ENCODE results near the gene KRTAP10-7.
"Not testable (repeated sequence)": the region's sequence is repeated elsewhere in the genome, so short reads cannot be mapped to it uniquely, and the experiment has no call there.

Gene KRTAP10-7

DNA sequence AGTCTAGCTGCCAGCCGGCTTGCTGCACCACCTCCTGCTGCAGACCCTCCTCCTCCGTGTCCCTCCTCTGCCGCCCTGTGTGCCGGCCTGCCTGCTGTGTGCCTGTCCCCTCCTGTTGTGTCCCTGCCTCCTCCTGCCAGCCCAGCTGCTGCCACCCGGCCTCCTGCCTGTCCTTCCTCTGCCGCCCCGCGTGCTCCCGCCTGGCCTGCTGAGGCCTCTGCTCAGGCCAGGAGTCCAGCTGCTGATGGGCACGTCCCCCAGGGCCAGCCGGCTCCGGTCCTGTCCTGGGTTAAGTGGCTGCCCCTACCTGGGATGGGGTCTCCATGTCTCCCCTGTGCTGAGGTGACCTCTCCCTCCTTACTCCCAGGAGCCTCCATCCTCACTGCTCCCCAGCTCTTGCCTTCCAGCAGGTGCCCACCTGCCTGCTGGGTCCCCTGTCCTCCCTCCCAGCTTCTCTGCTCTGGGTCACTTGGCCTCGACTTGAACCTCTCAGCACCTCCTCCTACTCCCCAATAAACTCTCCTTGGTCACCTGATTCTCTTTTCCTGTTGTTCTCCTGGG is 12.4 kb downstream of the KRTAP10-7 start:
- DNase-seq, result no peak

DNA sequence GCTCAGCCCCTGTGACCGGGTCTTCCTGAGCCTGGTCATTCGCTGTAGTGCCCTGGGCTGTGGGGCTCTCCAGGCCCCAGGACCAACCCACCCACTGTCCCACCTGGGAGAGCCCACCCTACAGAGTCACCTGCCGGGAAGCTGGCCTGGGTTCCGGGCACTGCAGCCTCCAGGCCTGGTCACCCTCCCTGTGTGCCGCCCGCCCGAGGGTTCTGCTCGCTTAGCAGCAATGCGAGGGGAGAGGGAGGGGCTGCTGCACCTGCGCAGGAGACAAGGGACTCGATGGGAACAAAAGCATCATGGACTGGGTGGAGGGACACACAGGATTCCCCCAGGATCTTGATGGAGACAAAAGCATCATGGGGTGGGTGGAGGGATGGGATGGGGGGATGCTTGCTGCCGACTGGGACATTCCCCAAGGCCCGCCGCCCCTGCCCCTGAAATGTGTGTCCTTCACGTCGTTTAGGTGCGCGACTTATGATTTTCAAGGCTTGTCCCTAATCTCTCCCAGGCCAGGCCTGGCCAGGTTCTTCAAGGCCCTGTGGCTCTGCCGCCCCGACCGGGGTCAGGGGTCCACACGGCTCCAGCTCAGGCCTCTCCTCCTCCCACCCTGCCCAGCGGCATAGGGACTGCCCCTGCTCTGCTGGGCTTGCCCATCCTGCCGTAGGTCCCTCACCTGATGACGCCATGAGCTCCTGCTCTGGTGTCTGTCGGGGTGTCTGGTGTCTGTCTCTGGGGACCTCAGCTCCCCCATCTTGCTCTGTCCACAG is 13.2 kb downstream of the KRTAP10-7 start:
- no peak for DNase-seq

DNA sequence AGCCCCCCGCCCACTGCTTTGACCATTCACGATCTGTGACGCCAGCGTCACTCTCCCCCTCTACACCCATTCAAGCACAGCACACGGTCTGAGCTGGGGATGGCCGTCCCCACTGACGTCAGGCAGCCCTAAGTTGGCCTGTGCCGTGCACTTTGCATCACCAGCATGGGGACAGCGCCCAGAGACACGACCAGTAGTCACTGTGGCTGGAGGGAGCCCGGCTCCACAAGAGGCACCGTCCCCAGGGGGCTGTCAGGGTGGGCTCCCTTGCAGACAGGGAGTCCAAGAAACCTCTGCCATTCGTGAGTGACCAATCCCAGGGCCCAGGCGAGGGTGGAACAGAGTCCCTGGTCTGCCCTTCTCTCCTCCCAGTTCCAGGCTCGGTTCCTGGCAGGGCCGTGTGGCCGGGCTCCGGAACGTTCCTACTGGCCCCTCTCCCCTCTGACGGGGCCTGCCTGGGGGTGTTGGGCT is 13.8 kb downstream of the KRTAP10-7 start:
- DNase-seq, result no peak

DNA sequence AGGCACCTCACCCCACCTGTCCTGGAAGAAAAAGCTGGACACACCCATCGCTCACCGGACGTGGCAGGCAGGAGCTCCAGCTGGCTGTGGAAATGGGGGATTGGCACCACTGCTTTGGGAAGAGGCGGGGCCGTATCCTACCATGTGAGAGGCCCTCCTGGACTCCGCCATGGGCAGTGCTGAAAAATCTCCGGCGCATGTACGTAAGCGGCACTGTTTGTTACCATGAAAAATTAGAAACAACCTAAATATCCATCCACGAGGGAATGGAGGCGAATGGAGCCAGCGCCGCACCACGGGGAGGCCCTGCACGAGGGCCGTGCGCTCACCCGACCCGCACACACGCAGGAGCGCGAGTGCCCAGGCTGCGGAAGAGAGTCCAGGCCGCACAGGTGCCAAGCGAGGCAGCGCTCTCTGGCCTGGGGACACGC is 14.6 kb downstream of the KRTAP10-7 start:
- no peak for DNase-seq

DNA sequence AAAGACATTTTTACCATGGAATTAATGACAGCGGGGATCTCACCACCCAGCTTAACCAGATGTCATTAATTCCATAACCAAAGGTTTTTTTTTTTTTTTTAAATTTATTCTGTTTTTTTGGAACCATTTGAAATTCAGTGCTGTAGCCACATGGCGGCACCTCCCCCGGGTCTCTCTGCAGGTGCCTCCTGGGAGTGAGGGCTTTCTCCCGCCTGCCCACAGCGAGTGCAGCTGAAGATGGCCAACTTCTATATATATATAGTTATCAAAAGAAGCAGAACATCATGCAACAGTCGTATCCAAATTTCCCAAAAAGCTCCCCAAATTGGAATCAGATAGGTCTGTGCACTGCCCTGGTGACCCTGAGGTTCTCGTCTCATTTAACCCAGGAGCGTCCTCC is 15.1 kb downstream of the KRTAP10-7 start:
- no peak for DNase-seq

DNA sequence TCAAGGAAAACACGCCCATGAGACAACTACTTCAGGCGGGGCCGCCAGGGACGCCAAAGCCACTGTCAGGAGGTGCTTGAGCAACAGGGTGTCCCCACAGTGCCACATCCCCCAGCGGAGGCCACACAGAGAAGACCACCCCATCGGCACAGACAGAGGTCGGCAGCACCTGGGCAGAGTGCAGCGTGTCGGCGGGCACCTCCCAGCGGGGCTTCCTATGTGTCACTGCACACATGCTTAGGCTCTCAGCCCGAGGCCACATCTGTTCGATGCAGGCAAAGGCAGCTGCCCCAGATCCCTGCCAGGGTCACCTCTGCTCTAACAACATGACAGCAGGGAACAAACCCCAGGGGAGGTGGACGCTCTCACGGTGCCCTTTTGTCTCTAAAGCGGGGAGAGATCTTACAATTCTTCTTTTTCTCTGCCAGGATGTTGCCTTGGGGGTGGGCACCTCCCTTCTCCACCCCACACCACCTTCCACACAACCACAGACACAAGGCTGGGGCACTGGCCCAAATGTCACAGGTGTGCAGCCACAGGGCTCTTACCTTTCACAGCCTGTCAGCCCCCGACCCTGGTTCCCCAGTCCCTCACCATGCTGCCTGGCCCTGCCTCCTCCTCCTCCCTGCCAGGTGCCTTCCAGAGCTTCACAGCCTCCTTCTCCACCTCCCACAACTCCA is 15.7 kb downstream of the KRTAP10-7 start:
- no peak for DNase-seq

DNA sequence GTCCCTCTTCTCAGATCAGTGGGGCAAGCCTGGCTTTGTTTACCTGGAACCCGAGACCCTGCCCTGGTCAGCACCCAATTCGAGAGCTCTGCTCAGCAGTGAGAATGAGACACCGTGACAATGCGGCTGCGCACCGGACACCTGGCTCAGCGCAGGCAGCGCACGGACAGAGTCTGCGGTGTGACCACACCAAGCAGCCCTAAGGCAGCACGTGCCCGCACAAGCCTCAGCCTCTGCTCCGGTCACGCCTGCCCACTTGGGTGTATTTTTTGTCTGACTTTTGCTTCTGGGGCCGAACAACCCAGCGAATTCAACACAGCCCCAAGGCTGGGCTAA is 16.2 kb downstream of the KRTAP10-7 start:
- no peak for DNase-seq

DNA sequence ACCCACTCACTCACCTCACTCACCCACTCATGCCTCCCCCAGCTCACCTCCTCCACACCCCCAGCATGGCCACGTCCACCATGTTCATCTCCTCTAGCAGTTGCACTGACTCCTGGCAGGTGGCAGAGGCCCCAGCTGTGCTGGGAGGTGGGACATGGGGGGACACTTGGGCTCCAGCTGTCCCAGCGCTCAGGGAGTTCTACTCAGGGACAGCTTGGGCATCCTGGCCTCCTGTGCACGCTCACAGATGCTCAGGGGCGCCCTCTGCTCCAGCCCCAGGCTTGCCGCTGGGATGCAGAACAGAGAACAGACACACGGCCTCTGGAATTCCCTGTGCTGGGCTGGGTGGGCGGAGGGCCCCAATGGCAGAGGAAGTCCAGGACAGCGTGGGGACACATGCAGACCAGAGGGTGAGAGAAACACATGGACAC is 16.7 kb downstream of the KRTAP10-7 start:
- no peak for DNase-seq

DNA sequence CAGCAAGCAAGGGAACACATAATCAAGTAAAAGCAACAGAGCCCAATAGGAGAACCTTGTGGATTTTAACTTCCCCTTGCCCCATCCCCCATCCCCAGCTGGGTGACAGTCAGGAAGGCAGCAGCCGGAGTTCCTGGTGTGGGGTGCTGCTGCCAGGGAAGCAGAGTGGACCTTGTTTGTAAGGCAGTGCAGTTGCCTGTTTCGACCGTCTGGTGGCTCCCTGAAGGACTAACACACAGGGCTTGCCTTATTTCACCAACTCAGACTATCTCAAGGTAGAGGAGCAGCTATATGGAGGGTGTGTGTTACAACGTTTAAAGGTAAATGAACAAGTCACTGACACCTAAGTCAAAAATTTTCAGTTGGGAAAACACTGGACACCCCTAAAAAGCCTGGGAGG is 18.1 kb downstream of the KRTAP10-7 start:
- peak; percentile 8 for DNase-seq

DNA sequence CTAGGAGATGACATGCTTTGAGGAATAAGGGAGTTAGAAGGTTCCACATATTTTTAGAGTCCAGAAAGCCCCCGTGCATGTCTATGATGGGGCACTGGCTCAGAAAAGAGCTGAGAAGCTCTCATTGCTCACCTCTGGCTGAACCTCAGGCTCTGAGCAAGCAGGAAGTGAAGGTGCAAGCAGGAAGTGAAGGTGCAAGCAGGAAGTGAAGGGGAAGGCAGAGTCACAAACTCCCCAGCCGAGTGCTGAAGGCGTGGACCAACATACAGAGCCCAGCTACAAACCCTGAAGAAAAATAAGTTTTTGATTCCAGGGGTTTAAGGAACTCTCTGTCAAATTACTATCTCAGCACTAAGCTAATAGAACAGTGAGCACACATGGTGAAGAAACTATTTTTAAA is 18.5 kb downstream of the KRTAP10-7 start:
- DNase-seq, result no peak

DNA sequence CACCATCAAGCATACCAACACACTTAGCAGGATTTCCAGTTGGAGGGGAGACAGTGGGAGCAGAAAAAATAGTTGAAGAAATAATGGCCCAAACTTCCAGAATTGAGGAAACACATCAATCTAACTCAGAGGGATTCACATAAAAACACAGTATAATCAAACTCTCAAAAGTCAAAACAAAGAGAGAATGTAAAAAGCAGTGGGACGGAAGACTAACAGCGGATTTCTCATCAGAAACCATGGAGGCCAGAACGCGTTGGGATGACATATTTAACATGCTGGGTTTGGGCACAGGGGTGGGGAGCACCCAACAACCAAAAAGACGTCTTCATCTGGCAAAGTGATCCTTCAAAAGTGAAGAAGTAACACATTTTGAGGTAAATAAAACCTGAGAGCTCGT is 19.5 kb downstream of the KRTAP10-7 start:
- no peak for DNase-seq

DNA sequence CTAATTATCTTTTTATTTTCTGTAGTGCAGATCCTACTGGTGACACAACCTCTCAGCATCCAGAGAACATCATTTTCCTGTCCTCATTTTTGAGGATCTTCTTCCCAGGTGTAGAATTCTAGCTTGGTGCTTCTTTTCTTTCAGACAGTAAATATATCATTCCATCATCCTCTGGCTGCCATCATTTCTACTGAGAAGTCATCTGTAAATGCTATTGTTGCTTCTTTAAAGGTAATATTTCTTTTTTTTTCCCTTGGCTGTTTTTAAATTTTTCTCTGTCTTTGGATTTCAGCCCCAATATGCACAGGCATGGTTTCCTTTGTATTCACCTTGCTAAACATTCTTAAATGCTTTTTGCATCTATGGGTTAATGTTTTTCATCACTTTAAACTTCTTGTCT is 23.2 kb downstream of the KRTAP10-7 start:
- DNase-seq, result no peak

DNA sequence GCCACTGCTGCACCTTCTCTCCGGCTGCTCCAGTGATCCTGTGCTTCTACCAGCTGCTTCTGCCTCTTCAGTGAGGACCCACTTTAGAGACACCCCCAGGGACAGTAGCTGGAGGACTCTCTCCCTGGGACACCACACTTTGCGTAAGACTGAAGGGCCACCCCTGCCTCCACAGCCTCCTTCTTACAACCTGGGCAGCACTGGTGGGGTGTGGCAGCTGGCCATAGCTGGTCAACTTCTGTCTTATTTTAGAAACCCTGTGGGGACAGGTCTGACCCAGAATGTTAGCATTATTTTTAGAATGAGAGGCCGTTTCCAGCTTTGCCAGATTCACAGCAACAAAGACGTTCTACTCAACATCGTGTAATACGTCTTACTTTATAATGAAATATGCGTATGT is 25.4 kb downstream of the KRTAP10-7 start:
- DNase-seq, result no peak

DNA sequence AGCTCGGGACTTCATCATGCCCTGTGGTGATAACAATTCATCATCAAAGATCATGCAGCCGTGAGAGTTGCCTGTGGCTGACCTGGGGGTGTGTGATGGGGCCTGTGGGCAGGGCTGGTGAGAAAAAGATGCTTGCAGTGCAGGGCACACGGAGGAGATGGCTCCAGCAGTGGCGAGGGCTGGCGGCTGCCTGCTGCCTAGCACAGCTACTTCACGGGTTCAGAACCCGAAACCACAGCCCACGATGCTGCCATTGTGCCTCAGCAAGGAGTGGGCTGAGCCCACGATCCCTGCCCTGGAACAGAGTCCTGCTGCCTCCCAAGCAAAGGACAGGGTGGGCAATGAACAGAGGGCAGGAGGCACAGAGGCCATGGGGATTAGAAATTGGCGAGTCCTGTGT is 25.9 kb downstream of the KRTAP10-7 start:
- DNase-seq, result no peak

DNA sequence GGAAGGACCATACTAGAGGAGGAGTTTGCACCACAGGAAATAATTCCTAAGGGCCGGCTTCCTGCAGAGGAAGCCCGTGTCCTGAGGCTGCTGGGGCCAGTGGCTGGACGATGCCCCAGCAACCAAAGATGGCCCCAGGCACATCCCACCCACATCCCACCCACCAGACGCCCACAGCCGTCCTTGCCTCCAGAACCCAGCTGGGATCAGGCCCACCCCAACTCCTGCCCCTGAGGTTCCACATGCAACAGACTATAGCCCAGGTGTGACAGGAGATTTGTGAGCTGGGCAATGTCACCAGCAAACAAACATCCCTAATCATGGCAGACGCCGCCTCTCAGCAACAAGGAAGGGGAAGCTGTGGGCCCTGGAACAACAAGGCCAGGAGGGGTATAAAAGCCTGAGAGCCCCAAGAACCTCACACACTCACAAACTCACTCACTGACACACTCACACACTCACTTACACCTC is 26.3 kb downstream of the KRTAP10-7 start, which contains the start of gene KRTAP10-9:
Gene KRTAP10-9, plus strand, starts transcription at position 421 of the 471 bp plus-strand sequence. CDS start 79 bp downstream, outside the sequence.
- DNase-seq, result no peak

DNA sequence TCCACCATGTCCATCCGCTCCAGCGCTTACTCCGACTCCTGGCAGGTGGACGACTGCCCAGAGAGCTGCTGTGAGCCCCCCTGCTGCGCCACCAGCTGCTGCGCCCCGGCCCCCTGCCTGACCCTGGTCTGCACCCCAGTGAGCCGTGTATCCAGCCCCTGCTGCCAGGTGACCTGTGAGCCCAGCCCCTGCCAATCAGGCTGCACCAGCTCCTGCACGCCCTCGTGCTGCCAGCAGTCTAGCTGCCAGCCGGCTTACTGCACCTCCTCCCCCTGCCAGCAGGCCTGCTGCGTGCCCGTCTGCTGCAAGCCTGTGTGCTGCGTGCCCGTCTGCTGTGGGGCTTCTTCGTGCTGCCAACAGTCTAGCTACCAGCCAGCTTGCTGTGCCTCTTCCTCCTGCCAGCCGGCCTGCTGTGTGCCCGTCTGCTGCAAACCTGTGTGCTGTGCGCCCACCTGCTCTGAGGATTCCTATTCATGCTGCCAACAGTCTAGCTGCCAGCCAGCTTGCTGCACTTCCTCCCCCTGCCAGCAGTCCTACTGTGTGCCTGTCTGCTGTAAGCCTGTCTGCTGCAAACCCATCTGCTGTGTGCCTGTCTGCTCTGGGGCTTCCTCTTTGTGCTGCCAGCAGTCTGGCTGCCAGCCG is 26.9 kb downstream of the KRTAP10-7 start:
- DNase-seq, result not testable (repeated sequence)

DNA sequence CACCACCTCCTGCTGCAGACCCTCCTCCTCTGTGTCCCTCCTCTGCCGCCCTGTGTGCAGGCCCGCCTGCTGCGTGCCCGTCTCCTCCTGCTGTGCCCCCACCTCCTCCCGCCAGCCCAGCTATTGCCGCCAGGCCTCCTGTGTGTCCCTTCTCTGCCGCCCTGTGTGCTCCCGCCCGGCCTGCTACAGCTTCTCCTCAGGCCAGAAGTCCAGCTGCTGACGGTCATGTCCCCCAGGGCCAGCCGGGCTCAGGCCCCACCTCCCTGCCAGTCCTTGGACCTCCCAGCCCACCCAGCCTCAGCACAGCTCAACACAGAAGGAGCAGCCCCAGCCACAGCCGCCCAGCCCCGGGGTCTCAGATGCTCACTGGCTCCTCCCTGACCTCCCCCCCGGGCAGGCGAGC is 27.4 kb downstream of the KRTAP10-7 start:
- not testable (repeated sequence) for DNase-seq

DNA sequence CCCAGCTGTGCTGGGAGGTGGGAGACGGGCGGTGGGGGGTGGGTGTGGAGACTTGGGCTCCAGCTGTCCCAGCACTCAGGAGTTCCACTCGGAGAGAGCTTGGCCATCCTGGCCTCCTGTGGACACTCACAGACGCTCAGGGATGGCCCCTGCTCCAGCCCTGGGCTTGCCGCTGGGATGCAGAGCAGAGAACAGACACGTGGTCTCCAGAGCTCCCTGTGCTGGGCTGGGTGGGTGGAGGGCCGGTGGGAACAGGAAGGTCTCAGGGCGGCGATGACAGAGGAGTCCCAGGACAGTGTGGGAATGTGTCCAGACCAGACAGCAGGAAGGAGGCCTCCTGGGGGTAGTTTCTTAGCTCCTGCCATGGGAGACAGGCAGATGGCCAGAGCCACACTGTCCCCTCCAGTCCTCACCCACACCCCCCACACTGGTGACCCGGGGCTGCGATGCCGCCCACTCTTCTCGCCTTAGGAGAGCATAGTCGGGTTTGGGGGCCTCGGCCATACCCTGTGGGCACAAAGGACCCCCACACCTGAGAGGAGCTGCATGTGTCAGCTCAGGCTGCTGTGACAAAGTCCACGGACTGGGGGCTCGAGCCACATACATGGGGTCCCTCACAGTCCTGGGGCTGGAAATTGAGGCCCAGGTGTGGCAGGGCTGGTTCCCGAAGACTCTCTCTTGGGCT is 28.5 kb downstream of the KRTAP10-7 start:
- DNase-seq, result no peak

DNA sequence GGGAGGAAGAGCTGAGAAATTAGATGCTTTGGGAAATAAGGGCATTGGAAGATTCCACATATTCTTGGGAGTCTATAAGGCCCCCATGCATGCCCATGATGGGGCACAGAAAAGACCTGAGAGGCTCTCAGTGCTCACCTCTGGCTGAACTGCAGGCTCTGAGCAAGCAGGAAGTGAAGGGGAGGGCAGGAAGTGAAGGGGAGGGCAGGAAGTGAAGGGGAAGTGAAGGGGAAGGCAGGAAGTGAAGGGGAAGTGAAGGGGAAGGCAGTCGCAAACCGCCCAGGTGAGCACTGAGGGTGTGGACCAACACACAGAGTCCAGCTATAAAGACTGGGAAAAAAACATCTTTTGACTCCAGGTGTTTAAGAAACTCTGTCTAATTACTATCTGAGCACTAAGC is 30.0 kb downstream of the KRTAP10-7 start:
- DNase-seq, result no peak

DNA sequence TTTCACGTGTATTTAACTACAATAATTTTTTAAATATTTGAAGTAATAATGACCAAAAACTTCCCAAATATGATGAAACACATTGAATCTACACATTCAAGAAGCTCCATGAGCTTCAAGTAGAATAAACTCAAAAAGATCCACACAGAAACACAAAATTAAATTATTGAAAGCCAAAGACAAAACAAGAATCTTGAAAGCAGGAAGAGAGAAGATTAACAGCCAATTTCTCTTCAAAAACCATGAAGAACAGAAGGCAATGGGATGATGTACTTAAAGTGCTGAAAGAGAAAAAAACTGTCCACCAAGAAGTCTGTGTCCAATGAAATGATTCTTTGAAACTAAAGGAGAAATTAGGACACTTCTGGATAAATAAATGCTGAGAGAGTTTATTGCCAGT is 31.7 kb downstream of the KRTAP10-7 start:
- DNase-seq, result no peak

DNA sequence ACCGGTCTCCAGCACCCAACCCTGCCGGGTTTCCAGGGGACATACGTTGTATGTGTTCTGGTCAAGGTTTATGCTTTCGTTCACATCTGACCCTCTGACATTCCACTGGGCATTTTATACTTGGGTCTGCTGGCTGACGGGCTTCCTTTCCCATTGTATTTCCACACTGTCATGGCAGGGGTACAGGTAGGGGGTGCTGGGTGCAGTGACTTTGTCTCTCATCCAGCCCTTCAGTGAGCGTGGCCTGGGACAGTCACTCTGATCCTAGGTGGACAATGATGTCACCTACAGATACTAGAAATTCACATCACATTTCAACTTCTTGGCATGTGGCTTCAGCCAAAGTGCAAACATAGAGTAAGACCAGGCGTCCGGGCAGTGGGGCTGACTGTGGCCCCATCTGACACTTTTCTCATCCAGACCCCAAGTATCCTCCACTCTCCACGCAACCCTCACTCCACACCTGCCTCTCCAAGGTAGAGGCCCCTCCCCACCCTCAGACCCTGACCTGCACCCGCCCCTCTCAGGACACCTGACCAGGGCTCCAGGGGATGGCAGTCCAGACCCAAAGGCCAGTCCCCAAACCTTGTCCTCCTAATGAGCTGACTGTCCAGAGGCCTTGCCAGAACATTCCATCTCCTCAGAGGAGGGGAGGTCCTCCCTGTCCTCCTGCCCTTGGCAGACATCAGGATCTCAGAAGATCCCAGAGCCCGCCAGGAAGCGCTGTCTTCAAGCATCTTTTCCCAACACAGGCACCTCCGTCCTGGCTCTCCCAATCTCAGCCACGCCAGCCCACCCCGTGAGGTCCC is 36.0 kb downstream of the KRTAP10-7 start:
- no peak for DNase-seq

All from suppressor macrophage treated with lipopolysaccharide for 4 hours (primary cell).